T-helper 17 cell (primary cell): ENCODE data around the gene NUMA1. TPM values are rescaled to one million over a fixed set of nuclear protein-coding genes. Genes with fewer than 3 reads are reported as not detected.

ENCODE experiments used
- ATAC-seq: fragments of 150-1000 bp; cut with Tn5 transposase; 2 replicates; pipeline ENCODE4 v1.10.0; 2021; ENCODE audit warnings: mild to moderate bottlenecking, moderate library complexity
- DNase-seq, 3 donors: peaks; one replicate each; pipeline versions ENCODE4 v3.0.0 to v3.0.0-alpha.2; 2020 to 2021
- H3K9me3 ChIP-seq: one replicate; pipeline ENCODE4 v1.7.0; 2013; ENCODE audit warnings: low read length, mild to moderate bottlenecking; ENCODE audit not compliant: control insufficient read depth, poor library complexity, severe bottlenecking
- H3K27ac Mint-ChIP-seq: one replicate; pipeline ENCODE4 v1.8.0; 2022; ENCODE audit warnings: mild to moderate bottlenecking, moderate library complexity, mixed read lengths
- H3K27me3 Mint-ChIP-seq: one replicate; pipeline ENCODE4 v1.8.0; 2022; ENCODE audit warnings: mixed read lengths
- H3K36me3 Mint-ChIP-seq: one replicate; pipeline ENCODE4 v1.8.0; 2022; ENCODE audit warnings: low read depth, mixed read lengths
- H3K4me1 Mint-ChIP-seq: one replicate; pipeline ENCODE4 v1.8.0; 2022; ENCODE audit warnings: mild to moderate bottlenecking, mixed read lengths
- H3K4me3 Mint-ChIP-seq: one replicate; pipeline ENCODE4 v1.8.0; 2022; ENCODE audit warnings: mild to moderate bottlenecking, moderate library complexity, mixed read lengths
- total RNA-seq, 4 donors: library from RNA in 2 of 4; stranded (reverse) in 2 of 4; gene quantifications; one replicate each; pipeline ENCODE4 v1.2.3 and lab custom pipeline; 2022 to 2026

NUMA1 gene
- total RNA-seq, 2 donors from 2014 or later, result 207 to 208 TPM

DNA sequence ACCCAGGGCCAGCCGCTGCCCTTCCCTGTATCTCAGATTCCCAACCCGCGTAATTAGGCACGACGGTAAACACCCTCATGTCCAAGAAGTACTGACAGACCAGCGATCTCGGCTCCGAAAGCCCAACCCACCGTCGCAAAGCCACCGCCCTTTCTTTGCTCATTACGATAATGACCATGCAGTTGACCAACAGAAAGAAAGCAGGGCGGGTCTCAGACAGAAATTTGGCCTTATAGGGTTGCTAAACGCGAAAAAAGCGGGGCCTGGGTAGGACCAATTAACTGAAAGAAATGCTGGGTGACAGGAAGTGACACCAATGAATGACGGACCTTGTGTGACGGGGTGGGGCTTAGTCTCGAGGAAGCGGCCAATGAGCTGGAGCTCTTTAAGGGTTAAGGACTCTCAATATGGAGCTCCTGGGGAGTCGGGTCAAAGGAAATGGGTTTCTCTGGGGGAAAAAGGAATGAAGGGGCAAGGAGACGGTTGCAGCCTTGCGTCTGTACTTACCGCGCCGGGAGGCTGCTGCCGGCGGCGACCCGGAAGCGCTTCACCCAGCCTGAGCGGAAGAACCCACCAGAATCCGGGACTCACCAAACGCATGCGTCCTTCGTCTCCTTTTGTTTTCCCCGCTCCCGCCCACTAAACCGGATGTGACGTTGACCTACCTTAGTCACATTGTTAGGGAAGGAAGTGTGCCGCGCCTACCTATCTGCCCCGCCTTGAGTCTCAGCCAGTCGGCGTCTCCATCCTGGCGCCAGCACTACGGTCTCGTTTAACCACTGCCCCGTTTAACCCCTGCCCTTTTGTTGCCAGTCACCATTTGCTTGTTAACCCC lies 32.0 kb upstream of the NUMA1 start, which contains the start of gene ANAPC15:
Gene ANAPC15 (minus strand): TSS at position 553 of the 835 bp plus-strand sequence. CDS start 1,419 bp downstream, outside the sequence.
- DNase-seq (peak; percentile 82 to 93 (median 91)), ATAC-seq (peak; percentile 89)
- H3K9me3 ChIP-seq, result no peaks in the 10 kb centered on the region
- H3K36me3 Mint-ChIP-seq, result peaks cover 7% of the 10 kb centered on the region
- H3K27ac Mint-ChIP-seq, result peak within 1 kb of the TSS; percentile 99
- peak within 1 kb of the TSS; percentile 96 for H3K4me3 Mint-ChIP-seq
- H3K27me3 Mint-ChIP-seq, result no peaks in the 10 kb centered on the region
- H3K4me1 Mint-ChIP-seq, result peaks cover 20% of the 10 kb centered on the region

DNA sequence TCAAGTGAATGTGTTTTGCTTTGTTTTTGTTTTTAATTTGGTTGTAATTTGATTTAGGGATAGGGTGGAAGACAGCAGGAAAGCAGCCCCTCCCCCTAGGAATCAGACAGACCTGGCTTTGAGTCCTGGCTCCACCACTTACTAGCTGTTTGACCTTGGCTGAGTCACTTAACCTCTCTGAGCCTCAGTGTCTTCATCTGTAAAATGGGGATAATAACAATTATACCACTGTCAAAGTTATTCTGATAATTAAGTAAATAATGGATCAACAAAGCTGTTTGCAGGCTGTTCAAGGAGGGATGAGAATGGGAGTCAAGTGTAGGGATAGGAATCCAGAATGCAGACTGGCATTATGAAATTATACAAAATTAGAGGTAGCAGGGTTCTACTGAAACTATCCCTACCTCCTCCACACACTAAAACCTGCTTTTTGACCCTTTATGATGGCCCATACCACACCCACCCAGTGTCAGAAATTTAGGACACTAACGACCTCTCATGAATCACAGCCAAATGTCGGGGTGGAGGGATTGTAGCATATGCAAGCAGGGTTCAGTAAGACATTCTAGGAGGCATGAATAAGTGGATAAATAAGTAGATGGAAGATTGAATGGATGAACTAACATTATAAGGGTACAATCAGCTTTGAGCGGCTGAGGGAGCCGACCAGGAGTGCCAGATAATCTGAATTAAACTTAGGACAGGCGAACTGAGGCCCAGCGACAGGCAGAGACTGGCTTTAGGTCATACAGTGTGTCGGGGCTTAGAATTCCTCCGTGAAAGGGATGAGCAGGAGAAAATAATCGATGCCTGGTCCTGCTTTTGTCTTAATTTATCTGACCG lies 31.2 kb upstream of the NUMA1 start:
- H3K27me3 Mint-ChIP-seq, result no peaks in the 10 kb centered on the region
- H3K27ac Mint-ChIP-seq, result peak overlapping the region; percentile 99
- DNase-seq (no peak), ATAC-seq (no peak)
- peaks cover 20% of the 10 kb centered on the region for H3K4me1 Mint-ChIP-seq
- peak overlapping the region; percentile 96 for H3K4me3 Mint-ChIP-seq
- no peaks in the 10 kb centered on the region for H3K9me3 ChIP-seq
- H3K36me3 Mint-ChIP-seq, result peaks cover 7% of the 10 kb centered on the region

DNA sequence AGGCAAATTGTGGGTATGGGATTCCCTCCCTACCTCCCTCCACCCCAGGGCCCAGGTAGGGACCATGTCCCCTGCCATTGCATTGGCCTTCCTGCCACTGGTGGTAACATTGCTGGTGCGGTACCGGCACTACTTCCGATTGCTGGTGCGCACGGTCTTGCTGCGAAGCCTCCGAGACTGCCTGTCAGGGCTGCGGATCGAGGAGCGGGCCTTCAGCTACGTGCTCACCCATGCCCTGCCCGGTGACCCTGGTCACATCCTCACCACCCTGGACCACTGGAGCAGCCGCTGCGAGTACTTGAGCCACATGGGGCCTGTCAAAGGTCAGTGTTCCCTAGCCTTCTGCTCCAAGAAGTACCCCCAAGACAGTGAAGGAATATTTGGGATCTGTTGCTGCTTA lies 25.5 kb upstream of the NUMA1 start, which contains the start of gene TOMT:
Gene TOMT (plus strand): TSS at position 37 of the 400 bp plus-strand sequence. CDS start 28 bp downstream, at position 65.
- H3K27me3 Mint-ChIP-seq, result no peaks in the 10 kb centered on the region
- ATAC-seq, result no peak

DNA sequence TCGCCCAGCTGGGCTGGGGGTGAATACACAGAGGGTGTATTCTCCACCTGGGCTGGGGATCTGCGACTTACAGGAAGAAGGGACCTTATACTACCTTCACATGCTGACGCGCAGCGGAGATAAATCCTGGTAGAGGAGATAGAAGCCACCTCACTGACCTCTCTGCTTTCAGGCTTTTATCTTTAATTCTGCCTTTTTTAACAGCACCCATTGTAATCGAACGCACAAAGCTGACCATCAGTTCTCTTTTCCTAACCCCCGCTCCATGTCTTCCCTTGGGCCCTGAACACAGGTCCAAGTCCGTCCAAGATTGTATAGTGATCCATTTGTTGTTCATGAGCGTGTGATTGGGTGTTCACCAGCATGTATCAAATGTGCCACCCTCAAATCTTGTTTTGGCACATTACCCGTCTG lies 23.4 kb upstream of the NUMA1 start:
- peaks cover 4% of the 10 kb centered on the region for H3K36me3 Mint-ChIP-seq
- DNase-seq, result no peak
- no peak for ATAC-seq
- peak overlapping the region; percentile 93 for H3K4me3 Mint-ChIP-seq
- H3K4me1 Mint-ChIP-seq, result peaks cover 35% of the 10 kb centered on the region
- H3K9me3 ChIP-seq, result no peaks in the 10 kb centered on the region
- no peaks in the 10 kb centered on the region for H3K27me3 Mint-ChIP-seq
- H3K27ac Mint-ChIP-seq, result peak overlapping the region; percentile 94

More for the DNA sequence above, 25.5 kb upstream of the NUMA1 start, which contains the start of gene TOMT:
- Mint-ChIP-seq H3K4me1 (peaks cover 31% of the 10 kb centered on the region), H3K4me3 (no peak within 1 kb of the TSS), H3K36me3 (peaks cover 6% of the 10 kb centered on the region), H3K27ac (peak within 1 kb of the TSS; percentile 94)
- no peak for DNase-seq
- no peaks in the 10 kb centered on the region for H3K9me3 ChIP-seq

DNA sequence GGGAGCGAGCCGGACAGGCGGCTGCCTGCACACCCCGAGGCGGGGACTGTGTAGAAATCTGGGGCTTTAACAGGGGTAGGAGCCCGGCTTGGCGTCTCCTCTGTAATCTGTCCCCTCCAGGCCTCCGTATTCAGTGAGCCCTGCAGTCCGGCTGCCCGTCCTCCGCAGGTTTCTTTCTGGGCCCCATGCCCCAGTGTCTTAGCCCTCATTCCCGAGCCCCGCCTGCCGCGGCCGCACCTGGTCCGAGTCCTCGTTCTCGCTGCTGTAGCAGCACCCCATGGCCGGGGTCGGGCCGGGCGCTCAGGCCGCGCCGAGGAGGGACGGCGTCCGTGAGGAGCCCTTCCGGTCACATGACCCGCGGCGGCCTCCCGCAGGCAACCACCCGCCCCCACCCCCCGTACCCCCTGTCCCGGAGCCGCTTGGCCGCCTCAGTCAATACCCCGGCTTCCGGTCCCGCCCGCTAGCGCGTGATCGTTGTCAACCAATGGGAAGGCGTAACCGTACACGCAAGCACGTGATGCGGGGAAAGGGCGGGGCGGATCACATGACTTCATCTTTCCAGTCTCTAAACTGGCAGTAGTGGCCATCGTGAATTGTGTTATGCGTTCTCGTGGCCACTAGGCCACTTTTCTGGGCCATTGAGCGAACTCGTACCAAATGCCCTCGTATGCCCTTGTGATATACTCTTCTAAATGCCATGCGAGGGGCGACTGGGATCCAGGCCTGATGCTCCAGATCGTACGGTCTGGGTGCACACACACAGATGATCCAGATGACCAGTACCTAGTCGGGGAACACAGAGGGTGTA lies 22.8 kb upstream of the NUMA1 start, which contains the start of gene LAMTOR1:
Gene LAMTOR1 (minus strand): TSS at position 352 of the 808 bp plus-strand sequence. CDS start 73 bp downstream, at position 279.
- Mint-ChIP-seq H3K27ac (peak within 1 kb of the TSS; percentile 94), H3K27me3 (no peaks in the 10 kb centered on the region), H3K4me1 (peaks cover 35% of the 10 kb centered on the region), H3K36me3 (peaks cover 4% of the 10 kb centered on the region), H3K4me3 (peak within 1 kb of the TSS; percentile 93)
- ATAC-seq, result peak; percentile 98
- no peaks in the 10 kb centered on the region for H3K9me3 ChIP-seq
- DNase-seq, result peak; percentile 88 to 92 (median 91)

DNA sequence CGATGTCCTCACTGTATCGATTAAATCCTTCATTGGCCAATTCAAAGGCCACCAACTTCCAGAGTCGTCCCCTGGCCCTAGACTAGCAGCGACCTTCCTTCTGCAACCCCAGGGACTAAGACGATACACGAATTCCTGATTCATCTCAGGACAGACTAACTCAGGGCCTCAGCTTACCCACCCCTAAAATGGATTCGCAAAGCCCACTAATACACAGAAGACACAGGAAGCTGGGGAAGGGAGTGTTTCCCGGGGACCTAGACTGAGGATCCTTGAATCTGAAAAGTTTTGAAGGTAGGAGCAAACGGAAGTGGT lies 22.2 kb upstream of the NUMA1 start:
- DNase-seq (no peak), ATAC-seq (no peak)
- H3K4me1 Mint-ChIP-seq, result peaks cover 38% of the 10 kb centered on the region
- peaks cover 7% of the 10 kb centered on the region for H3K36me3 Mint-ChIP-seq
- H3K9me3 ChIP-seq, result no peaks in the 10 kb centered on the region
- no peaks in the 10 kb centered on the region for H3K27me3 Mint-ChIP-seq
- peak overlapping the region; percentile 94 for H3K27ac Mint-ChIP-seq
- H3K4me3 Mint-ChIP-seq, result peak overlapping the region; percentile 93

DNA sequence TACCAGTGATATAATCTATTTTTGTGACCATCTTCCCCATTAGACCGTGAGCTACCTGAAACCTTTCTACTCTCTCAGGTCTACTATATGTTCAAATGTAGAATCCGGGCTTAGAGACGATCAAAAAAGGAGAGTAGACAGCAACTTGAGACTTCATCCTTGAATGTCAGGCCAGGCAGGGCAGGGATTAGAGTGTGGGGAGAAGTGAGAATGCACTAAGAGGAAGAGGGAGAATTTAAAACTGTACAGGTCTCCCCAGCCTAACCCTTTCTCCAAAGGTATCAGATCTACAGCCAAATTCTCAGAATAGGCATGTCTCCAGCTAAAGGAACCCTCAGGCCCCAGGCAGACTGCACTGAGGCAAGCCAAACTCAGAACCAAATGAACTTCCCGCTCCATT lies 21.8 kb upstream of the NUMA1 start:
- ATAC-seq, result no peak
- H3K27me3 Mint-ChIP-seq, result no peaks in the 10 kb centered on the region

DNA sequence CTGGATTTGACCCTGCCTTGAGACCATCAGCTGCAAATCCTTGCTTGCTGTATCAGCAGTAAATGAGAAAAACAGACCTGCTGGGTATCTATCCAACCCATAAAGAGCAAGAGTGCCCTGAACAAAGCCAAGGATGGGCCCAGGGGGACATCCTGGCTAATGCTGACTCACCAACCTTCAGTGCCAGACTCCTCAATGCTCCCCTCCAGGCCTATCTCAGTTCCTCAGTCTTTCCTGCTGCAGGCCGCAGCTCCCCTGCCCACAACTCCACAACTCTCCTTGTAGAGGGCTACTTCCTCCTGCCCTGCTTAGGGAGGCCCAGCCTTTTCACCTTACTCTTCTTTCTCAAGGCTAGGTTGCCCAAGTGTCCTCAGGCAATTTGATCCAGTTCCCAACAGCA lies 20.1 kb upstream of the NUMA1 start:
- H3K27me3 Mint-ChIP-seq, result no peaks in the 10 kb centered on the region
- no peak for DNase-seq
- no peaks in the 10 kb centered on the region for H3K9me3 ChIP-seq
- peak overlapping the region; percentile 94 for H3K27ac Mint-ChIP-seq
- peaks cover 38% of the 10 kb centered on the region for H3K4me1 Mint-ChIP-seq
- H3K4me3 Mint-ChIP-seq, result no peak overlapping the region
- peaks cover 4% of the 10 kb centered on the region for H3K36me3 Mint-ChIP-seq
- ATAC-seq, result no peak

More for the DNA sequence above, 21.8 kb upstream of the NUMA1 start:
- no peaks in the 10 kb centered on the region for H3K9me3 ChIP-seq
- H3K36me3 Mint-ChIP-seq, result peaks cover 4% of the 10 kb centered on the region
- no peak for DNase-seq
- peak overlapping the region; percentile 94 for H3K27ac Mint-ChIP-seq
- peak overlapping the region; percentile 93 for H3K4me3 Mint-ChIP-seq
- peaks cover 38% of the 10 kb centered on the region for H3K4me1 Mint-ChIP-seq

DNA sequence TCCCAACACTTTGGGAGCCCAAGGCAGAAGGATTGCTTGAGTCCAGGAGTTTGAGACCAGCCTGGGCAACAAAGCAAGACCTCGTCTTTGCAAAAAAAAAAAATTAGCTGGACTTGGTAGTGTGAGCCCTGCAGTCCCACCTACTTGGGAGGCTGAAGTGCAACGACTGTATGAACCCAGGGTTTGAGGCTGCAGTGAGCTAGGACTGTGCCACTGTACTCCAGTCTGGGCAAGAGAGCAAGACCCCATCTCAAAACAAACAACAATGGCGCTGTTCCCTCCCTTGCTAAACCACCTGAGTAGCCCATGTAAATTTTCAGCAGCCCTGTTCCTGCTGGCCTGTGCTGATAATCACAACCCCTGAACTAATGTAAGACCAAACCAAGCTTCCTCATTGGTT lies 19.7 kb upstream of the NUMA1 start:
- H3K9me3 ChIP-seq, result no peaks in the 10 kb centered on the region
- Mint-ChIP-seq H3K4me3 (no peak overlapping the region), H3K27me3 (no peaks in the 10 kb centered on the region), H3K27ac (peak overlapping the region; percentile 94), H3K36me3 (peaks cover 4% of the 10 kb centered on the region), H3K4me1 (peaks cover 37% of the 10 kb centered on the region)
- ATAC-seq (no peak), DNase-seq (no peak)

DNA sequence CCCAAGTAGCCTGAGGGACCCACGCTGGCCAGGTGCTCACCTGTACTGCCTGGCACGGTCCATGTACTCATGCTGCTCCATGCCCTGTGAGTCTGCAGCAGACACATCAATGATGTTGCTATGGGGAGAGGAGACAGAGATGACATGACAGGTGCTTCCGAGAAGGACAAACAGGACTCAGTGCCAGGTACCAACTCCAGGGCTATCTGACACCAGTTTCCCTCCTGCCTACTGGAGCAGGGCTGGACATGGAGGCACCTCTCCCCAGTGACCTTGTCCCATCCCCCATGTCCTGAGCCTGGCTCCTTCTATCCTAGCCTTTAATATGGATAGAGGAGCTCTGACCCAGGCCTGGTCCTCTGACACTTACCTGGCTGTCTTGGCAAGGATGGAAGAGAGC lies 18.4 kb upstream of the NUMA1 start:
- no peak overlapping the region for H3K4me3 Mint-ChIP-seq
- peaks cover 33% of the 10 kb centered on the region for H3K4me1 Mint-ChIP-seq
- ATAC-seq (no peak), DNase-seq (no peak)
- peaks cover 4% of the 10 kb centered on the region for H3K36me3 Mint-ChIP-seq
- H3K27ac Mint-ChIP-seq, result peak overlapping the region; percentile 70
- H3K9me3 ChIP-seq, result no peaks in the 10 kb centered on the region
- H3K27me3 Mint-ChIP-seq, result no peaks in the 10 kb centered on the region

DNA sequence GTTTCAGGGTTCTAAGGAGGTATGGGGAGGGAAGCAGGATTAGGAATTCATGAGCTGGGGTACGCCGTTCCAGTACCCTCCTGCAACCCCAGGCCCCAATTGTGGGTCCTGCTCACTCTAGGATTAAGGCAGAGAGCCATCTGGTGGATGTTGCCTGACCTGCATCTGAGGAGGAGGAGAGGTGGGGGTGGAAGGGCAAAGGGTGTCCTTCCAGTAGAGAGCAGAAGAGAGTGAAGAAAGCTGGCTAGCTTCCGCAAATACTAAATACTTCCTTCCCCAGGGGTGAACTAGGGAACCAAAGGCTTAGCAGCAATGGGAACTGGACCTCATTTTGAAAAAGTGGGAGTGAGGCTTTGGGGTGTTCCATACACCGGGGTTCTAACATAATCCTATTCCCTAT lies 10.9 kb upstream of the NUMA1 start:
- peak overlapping the region; percentile 91 for H3K27ac Mint-ChIP-seq
- H3K36me3 Mint-ChIP-seq, result no peaks in the 10 kb centered on the region

DNA sequence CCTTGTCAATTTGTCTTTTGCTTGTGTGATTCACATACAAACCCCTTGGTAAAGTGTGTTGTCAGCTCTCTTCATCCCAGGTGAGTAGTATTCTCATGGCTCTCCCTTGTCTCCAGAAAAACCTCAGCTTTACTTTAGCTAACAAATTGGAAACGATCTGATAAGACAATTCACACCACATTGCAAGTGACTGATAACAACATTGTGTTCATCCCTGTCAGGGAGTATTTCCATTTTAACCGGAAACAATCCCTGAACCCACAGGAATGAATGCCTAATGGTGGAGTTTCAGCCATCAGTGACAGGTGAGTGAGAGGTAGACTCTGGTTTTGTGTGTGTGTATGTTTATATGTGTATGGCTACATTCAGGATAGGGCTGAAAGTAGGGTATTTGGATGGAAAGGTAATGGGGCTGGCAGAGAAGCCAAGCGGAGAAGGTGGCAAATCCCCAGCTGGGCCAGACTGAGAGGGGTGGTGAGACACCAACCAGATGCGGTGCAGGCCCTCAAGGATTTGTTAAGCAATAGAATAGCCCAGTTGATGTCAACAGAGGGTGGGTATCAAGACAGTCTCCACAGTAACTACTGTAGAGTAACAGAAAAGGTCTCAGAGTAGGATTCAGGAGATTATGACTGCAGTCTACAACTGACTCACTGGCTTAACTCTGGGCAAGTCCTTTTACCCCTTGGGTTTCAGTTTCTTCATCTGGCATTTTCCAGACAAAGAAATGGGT lies 7.9 kb upstream of the NUMA1 start:
- DNase-seq (no peak), ATAC-seq (no peak)
- Mint-ChIP-seq H3K4me3 (no peak overlapping the region), H3K27me3 (no peaks in the 10 kb centered on the region), H3K4me1 (peaks cover 30% of the 10 kb centered on the region), H3K27ac (peak overlapping the region; percentile 97), H3K36me3 (no peaks in the 10 kb centered on the region)
- H3K9me3 ChIP-seq, result no peaks in the 10 kb centered on the region

More for the DNA sequence above, 10.9 kb upstream of the NUMA1 start:
- DNase-seq, result peak; percentile 27 to 60 (median 45)
- H3K4me1 Mint-ChIP-seq, result peaks cover 21% of the 10 kb centered on the region
- H3K9me3 ChIP-seq, result no peaks in the 10 kb centered on the region
- peak; percentile 98 for ATAC-seq
- no peaks in the 10 kb centered on the region for H3K27me3 Mint-ChIP-seq
- H3K4me3 Mint-ChIP-seq, result no peak overlapping the region
